ENCODE measurements around the gene WIPI1.

- TF ChIP-seq CTCF (IDR thresholded peaks at IDR 0.05) = no peak
- no peak for TF ChIP-seq POLR2A (IDR thresholded peaks at IDR 0.05)
Observed at GRCh38 chr17:68432086-68432864, 25.0 kb downstream of the WIPI1 start.
